Placental pericyte (primary cell): Measurements from ENCODE around the gene BLVRB. TPM values are rescaled to one million over a fixed set of nuclear protein-coding genes. Genes with fewer than 3 reads are reported as not detected.

Experiments used
- small RNA-seq: library from RNA; depleted of rRNA; stranded (forward); fragments of <200 nt; gene quantifications from one replicate; pipeline ENCODE3, GENCODE V24; 2012; ENCODE audit warnings: low replicate concordance
- total RNA-seq: library from RNA; depleted of rRNA; stranded (reverse); fragments of >200 nt; gene quantifications from 2 replicates; pipeline ENCODE4 v1.2.3, GENCODE V29; 2012

The BLVRB gene
- 37.8 and 116 TPM in 2 replicates for total RNA-seq

GRCh38 chr19:40465557-40466218 is at the start of gene BLVRB:
BLVRB (minus strand) TSS chr19:40465745; CDS start chr19:40465688, 57 bp downstream.

GRCh38 chr19:40466985-40467734 is 1.6 kb upstream of the BLVRB start, which contains the start of gene SPTBN4:
SPTBN4 (plus strand) TSS chr19:40467001; CDS start chr19:40472622, 5,621 bp downstream.

GRCh38 chr19:40444000-40444824 is 21.3 kb downstream of the BLVRB start, which contains the start of gene SERTAD3:
SERTAD3 (minus strand) TSS chr19:40444335; CDS start chr19:40442080, 2,255 bp downstream.

GRCh38 chr19:40425450-40426287 is 39.9 kb downstream of the BLVRB start, which contains the start of gene SERTAD1:
SERTAD1 (minus strand) TSS chr19:40425992; CDS start chr19:40423546, 2,446 bp downstream.

GRCh38 chr19:40413291-40413845 is 52.2 kb downstream of the BLVRB start, which contains the start of gene PRX:
PRX (minus strand) TSS chr19:40413378; CDS start chr19:40407932, 5,446 bp downstream.

Small RNAs within 50 kb of the gene (small RNA-seq; reads per million reads assigned to genes)
- gene RF00017 = not detected

Other genes with a start within 250 kb of the BLVRB start
- not detected in 2 replicates for gene TTC9B, start 247.4 kb downstream of the BLVRB start, total RNA-seq
- gene CCNP, start 239.1 kb downstream of the BLVRB start, total RNA-seq = 0.22 TPM in 1 of 2 replicates, not detected in the other
- 97.2 and 146 TPM in 2 replicates for gene AKT2, start 180.4 kb downstream of the BLVRB start, total RNA-seq
- 5.3 and 13.0 TPM in 2 replicates for gene C19orf47, start 117.3 kb downstream of the BLVRB start, total RNA-seq
- gene PLD3, start 117.0 kb downstream of the BLVRB start, total RNA-seq = 163 and 356 TPM in 2 replicates
- under 0.01 and 0.14 TPM in 2 replicates for gene HIPK4, start 75.6 kb downstream of the BLVRB start, total RNA-seq
- 1.3 and 2.8 TPM in 2 replicates for gene PRX, start 52.4 kb downstream of the BLVRB start, total RNA-seq
- 17.3 and 31.1 TPM in 2 replicates for gene SERTAD1, start 39.8 kb downstream of the BLVRB start, total RNA-seq
- gene SERTAD3, start 21.4 kb downstream of the BLVRB start, total RNA-seq = 38.5 and 50.3 TPM in 2 replicates
- 0.14 and 0.66 TPM in 2 replicates for gene SPTBN4, start 1.3 kb upstream of the BLVRB start, total RNA-seq
- 14.9 and 26.2 TPM in 2 replicates for gene SHKBP1, start 111.1 kb upstream of the BLVRB start, total RNA-seq
- 9.7 and 16.6 TPM in 2 replicates for gene LTBP4, start 135.6 kb upstream of the BLVRB start, total RNA-seq
- gene NUMBL, start 224.9 kb upstream of the BLVRB start, total RNA-seq = 36.5 and 40.9 TPM in 2 replicates